ENCODE measurements around the gene BCLAF1. TPM values are rescaled to one million over a fixed set of nuclear protein-coding genes. Genes with fewer than 3 reads are reported as not detected.

BCLAF1 gene
- total and polyA plus RNA-seq, 9 of the 15 experiments (the other 6 are each of a cell fraction or from before 2014, with no cell fraction given) = 65.4 to 286 (median 165) TPM

DNA sequence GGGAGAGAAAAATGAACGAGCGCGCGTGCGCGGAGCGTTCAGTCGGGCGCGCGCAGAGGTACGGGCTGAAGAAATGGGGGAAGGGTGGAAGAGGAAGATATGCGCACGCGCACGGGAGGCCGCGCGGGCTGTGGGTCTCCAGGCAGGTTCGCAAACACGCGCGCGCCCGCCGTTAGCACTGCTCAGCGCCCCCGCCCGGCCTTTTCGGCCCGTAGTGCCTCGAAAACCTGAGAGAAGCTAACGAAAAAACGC is 393 bp downstream of the BCLAF1 start (continued):
- TF ChIP-seq, protein P1, sequence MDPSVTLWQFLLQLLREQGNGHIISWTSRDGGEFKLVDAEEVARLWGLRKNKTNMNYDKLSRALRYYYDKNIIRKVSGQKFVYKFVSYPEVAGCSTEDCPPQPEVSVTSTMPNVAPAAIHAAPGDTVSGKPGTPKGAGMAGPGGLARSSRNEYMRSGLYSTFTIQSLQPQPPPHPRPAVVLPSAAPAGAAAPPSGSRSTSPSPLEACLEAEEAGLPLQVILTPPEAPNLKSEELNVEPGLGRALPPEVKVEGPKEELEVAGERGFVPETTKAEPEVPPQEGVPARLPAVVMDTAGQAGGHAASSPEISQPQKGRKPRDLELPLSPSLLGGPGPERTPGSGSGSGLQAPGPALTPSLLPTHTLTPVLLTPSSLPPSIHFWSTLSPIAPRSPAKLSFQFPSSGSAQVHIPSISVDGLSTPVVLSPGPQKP (CRISPR knock-in tag; IDR thresholded peaks at IDR 0.05) = no peak
- TF ChIP-seq, protein P2, sequence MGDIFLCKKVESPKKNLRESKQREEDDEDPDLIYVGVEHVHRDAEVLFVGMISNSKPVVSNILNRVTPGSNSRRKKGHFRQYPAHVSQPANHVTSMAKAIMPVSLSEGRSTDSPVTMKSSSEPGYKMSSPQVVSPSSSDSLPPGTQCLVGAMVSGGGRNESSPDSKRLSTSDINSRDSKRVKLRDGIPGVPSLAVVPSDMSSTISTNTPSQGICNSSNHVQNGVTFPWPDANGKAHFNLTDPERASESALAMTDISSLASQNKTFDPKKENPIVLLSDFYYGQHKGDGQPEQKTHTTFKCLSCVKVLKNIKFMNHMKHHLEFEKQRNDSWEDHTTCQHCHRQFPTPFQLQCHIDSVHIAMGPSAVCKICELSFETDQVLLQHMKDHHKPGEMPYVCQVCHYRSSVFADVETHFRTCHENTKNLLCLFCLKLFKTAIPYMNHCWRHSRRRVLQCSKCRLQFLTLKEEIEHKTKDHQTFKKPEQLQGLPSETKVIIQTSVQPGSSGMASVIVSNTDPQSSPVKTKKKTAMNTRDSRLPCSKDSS (IDR thresholded peaks at IDR 0.05; ENCODE audit: low read depth, partially characterized antibody) = no peak
- TF ChIP-seq ELF1 (tag; IDR thresholded peaks at IDR 0.05) = no peak
- no peak for TF ChIP-seq POLR3G (IDR thresholded peaks at IDR 0.05; ENCODE audit: extremely low read depth, insufficient read length, insufficient replicate concordance)
- TF ChIP-seq, protein P3, sequence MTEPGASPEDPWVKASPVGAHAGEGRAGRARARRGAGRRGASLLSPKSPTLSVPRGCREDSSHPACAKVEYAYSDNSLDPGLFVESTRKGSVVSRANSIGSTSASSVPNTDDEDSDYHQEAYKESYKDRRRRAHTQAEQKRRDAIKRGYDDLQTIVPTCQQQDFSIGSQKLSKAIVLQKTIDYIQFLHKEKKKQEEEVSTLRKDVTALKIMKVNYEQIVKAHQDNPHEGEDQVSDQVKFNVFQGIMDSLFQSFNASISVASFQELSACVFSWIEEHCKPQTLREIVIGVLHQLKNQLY (CRISPR knock-in tag; conservative IDR thresholded peaks at IDR 0.05) = no peak
- peak in 1 of 2 experiments; percentile 60; a peak in 2 of 4 replicates for TF ChIP-seq TBL1XR1 (IDR thresholded peaks at IDR 0.05; ENCODE audit: low read length in 2 of 2)
- 0 out of 2 replicates have a peak, but pooled peaks have one; percentile 90 for TF ChIP-seq BRD4 (IDR thresholded peaks at IDR 0.05)
- TF ChIP-seq HNRNPH1 (optimal IDR thresholded peaks at IDR 0.05; ENCODE audit: low read depth, low read length) = no peak
- TF ChIP-seq EWSR1 (IDR thresholded peaks at IDR 0.05; ENCODE audit: borderline replicate concordance, low read depth, partially characterized antibody) = no peak
- no peak for TF ChIP-seq ZNF274 (IDR thresholded peaks at IDR 0.05; ENCODE audit: borderline replicate concordance, low read depth, low read length)
- TF ChIP-seq SRSF3 (IDR thresholded peaks at IDR 0.05; ENCODE audit: insufficient read depth, low read length) = peak; percentile 97; the same call in 1 of the 2 replicates
- peak; percentile 82 for TF ChIP-seq SAFB (IDR thresholded peaks at IDR 0.05; ENCODE audit: borderline replicate concordance, low read depth, low read length)
- TF ChIP-seq SIX5 (IDR thresholded peaks at IDR 0.05; ENCODE audit: borderline replicate concordance in 1 of 2, insufficient read depth in 1 of 2, low read depth in 1 of 2, low read length in 2 of 2) = no peak
- peak; percentile 41 for TF ChIP-seq HNRNPLL (IDR thresholded peaks at IDR 0.05; ENCODE audit: low read depth, low read length, poor library complexity, severe bottlenecking)
- no peak for TF ChIP-seq ZNF644 (tag; IDR thresholded peaks at IDR 0.05; ENCODE audit: low read depth)
- peak; percentile 85 for TF ChIP-seq PCBP1 (IDR thresholded peaks at IDR 0.05; ENCODE audit: low read depth, low read length, poor library complexity, severe bottlenecking)
- TF ChIP-seq TFAM (CRISPR knock-in tag; conservative IDR thresholded peaks at IDR 0.05) = no peak
- peak; percentile 59 to 89 (median 77) for TF ChIP-seq YY1 (IDR thresholded peaks at IDR 0.05; ENCODE audit: borderline replicate concordance in 1 of 3, control insufficient read depth in 1 of 3, extremely low read depth in 1 of 3, insufficient read depth in 3 of 3, insufficient read length in 1 of 3, insufficient replicate concordance in 2 of 3, low read depth in 1 of 3, low read length in 2 of 3)
- TF ChIP-seq MIER1 (IDR thresholded peaks at IDR 0.05; ENCODE audit: low read depth) = no peak
- TF ChIP-seq ZNF444 (CRISPR knock-in tag; IDR thresholded peaks at IDR 0.05) = no peak
- peak; percentile 93 for TF ChIP-seq PRPF4 (IDR thresholded peaks at IDR 0.05; ENCODE audit: insufficient read depth, low read depth, low read length, poor library complexity, severe bottlenecking)
- TF ChIP-seq, protein P4, sequence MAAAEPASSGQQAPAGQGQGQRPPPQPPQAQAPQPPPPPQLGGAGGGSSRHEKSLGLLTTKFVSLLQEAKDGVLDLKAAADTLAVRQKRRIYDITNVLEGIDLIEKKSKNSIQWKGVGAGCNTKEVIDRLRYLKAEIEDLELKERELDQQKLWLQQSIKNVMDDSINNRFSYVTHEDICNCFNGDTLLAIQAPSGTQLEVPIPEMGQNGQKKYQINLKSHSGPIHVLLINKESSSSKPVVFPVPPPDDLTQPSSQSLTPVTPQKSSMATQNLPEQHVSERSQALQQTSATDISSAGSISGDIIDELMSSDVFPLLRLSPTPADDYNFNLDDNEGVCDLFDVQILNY (CRISPR knock-in tag; IDR thresholded peaks at IDR 0.05) = no peak
- no peak for TF ChIP-seq MYNN (IDR thresholded peaks at IDR 0.05)
- no peak for TF ChIP-seq MYNN (CRISPR knock-in tag; IDR thresholded peaks at IDR 0.05)
- no peak for TF ChIP-seq SIN3B (IDR thresholded peaks at IDR 0.05; ENCODE audit: low read depth)
